ENCODE data around the gene KIF26A. TPM values are rescaled to one million over a fixed set of nuclear protein-coding genes. Genes with fewer than 3 reads are reported as not detected.

The KIF26A gene
- total and polyA plus RNA-seq, 8 donors, result 0.65 to 21.7 (median 1.5) TPM

DNA sequence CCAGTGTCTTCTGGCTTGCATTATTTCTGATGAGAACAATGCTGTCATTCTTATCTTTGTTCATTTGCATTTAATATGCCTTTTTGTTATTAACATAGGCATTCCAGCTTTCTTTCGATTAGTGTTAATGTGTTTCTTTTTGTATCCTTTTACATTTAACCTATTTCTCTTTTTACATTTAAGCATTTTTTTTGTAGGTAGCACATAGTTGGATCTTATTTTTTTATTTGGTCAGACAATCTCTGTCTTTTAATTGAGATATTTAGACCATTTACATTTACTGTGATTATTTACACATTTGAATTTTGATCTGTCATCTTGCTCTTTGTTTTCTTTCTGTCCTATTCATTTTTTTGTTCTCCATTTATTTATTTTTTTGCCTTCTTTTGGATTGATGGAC lies 14.5 kb upstream of the KIF26A start:
- Histone ChIP-seq H3K36me3 (no peaks in the 10 kb centered on the region), H3K27ac (no peak overlapping the region), H3K4me1 (no peaks in the 10 kb centered on the region), H3K27me3 (peaks cover 0 to 28% (median 0%) of the 10 kb centered on the region in 3 donors), H3K9me3 (peaks cover 0 to 32% (median 21%) of the 10 kb centered on the region in 4 donors), H3K4me3 (no peak overlapping the region)
- DNase-seq, result no peak
- intact Hi-C loops (cut with DNase I; ENCODE audit: low total_unique reads), result no loop called here
- 99 to 100% (median 100%) methylated on average over 1 of the region's 1 CpG for WGBS, 5 donors
- TF ChIP-seq, protein P1, sequence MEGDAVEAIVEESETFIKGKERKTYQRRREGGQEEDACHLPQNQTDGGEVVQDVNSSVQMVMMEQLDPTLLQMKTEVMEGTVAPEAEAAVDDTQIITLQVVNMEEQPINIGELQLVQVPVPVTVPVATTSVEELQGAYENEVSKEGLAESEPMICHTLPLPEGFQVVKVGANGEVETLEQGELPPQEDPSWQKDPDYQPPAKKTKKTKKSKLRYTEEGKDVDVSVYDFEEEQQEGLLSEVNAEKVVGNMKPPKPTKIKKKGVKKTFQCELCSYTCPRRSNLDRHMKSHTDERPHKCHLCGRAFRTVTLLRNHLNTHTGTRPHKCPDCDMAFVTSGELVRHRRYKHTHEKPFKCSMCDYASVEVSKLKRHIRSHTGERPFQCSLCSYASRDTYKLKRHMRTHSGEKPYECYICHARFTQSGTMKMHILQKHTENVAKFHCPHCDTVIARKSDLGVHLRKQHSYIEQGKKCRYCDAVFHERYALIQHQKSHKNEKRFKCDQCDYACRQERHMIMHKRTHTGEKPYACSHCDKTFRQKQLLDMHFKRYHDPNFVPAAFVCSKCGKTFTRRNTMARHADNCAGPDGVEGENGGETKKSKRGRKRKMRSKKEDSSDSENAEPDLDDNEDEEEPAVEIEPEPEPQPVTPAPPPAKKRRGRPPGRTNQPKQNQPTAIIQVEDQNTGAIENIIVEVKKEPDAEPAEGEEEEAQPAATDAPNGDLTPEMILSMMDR (IDR thresholded peaks at IDR 0.05), result no peak
- TF ChIP-seq POLR2AphosphoS5 (IDR thresholded peaks at IDR 0.05) (no peak), POLR2A (IDR thresholded peaks at IDR 0.05) (no peak), EP300 (IDR thresholded peaks at IDR 0.05) (no peak)

DNA sequence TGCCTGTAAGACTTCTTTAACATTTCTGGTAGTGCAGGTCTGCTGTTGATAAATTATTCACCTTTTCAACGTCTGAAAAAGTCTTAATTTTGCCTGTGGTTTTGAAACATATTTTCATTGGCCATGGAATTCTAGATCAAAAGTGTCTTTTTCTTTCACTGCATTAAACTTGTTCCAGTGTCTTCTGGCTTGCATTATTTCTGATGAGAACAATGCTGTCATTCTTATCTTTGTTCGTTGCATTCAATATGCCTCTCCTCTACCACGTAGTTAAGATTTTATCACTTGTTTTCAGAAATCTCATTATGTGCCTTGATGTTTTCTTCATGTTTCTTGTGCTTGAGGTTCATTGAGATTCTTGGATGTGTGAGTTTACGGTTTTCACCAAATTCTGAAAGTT lies 13.4 kb upstream of the KIF26A start:
- 78 to 84% (median 82%) methylated on average over 4 of the region's 4 CpGs for WGBS, 5 donors
- TF ChIP-seq, protein P1 (IDR thresholded peaks at IDR 0.05), result no peak
- TF ChIP-seq EP300 (IDR thresholded peaks at IDR 0.05) (no peak), POLR2AphosphoS5 (IDR thresholded peaks at IDR 0.05) (no peak), POLR2A (IDR thresholded peaks at IDR 0.05) (no peak)

DNA sequence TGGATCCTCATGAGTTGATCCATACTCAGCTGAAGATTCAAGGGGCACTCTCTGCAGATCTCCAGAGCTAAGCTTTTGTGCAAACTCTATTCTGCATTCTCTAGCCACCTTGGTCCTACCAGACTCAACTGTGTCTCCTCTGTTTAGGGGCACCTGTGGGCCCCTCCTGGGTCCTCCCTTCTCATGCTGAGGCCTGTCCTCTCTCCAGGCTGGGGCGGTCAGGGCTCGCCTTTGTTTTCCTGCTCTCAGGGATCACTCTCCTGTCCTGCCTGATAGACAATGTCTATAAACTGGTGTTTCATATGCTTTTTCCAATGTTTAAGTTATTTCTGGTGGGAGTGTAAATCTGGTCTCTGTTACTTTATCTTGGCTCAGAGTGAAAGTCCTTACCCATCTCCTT lies 11.6 kb upstream of the KIF26A start:
- H3K9me3 ChIP-seq, result peaks cover 5 to 53% (median 34%) of the 10 kb centered on the region in 4 donors
- H3K27me3 ChIP-seq, result peaks cover 0 to 19% (median 0%) of the 10 kb centered on the region in 3 donors
- H3K4me3 ChIP-seq, result no peak overlapping the region
- no peak for DNase-seq
- intact Hi-C loops (cut with DNase I; ENCODE audit: low total_unique reads), result no loop called here
- peaks cover 0 to 4% (median 0%) of the 10 kb centered on the region in 4 donors for H3K4me1 ChIP-seq
- no peak for TF ChIP-seq POLR2A (IDR thresholded peaks at IDR 0.05)
- TF ChIP-seq, protein P1 (IDR thresholded peaks at IDR 0.05), result no peak
- TF ChIP-seq EP300 (IDR thresholded peaks at IDR 0.05), result no peak
- TF ChIP-seq POLR2AphosphoS5 (IDR thresholded peaks at IDR 0.05), result no peak
- H3K27ac ChIP-seq, result no peak overlapping the region
- no peaks in the 10 kb centered on the region for H3K36me3 ChIP-seq
- WGBS, 5 donors, result 75 to 89% (median 88%) methylated on average over 2 of the region's 2 CpGs

More for the DNA sequence above, 13.4 kb upstream of the KIF26A start:
- intact Hi-C loops (cut with DNase I; ENCODE audit: low total_unique reads), result no loop called here
- Histone ChIP-seq H3K4me3 (no peak overlapping the region), H3K27me3 (peaks cover 0 to 16% (median 0%) of the 10 kb centered on the region in 3 donors), H3K4me1 (no peaks in the 10 kb centered on the region), H3K9me3 (peaks cover 5 to 43% (median 31%) of the 10 kb centered on the region in 4 donors), H3K36me3 (no peaks in the 10 kb centered on the region), H3K27ac (no peak overlapping the region)
- no peak for DNase-seq

DNA sequence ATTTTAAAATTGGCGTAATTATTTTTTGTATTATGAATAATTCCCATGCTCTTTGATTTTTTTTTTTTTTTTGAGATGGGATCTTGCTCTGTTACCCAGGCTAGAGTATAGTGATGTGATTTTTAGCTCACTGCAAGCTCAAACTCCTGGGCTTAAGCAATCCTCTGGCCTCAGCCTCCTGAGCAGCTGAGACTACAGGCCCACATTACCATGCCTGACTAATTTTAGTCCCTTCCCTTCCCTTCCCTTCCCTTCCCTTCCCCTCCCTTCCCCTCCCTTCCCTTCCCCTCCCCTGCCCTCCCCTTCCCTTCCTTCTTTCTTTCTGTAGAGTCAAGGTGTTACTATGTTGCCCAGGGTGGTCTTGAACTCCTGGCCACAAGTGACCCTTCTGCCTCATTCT lies 9.4 kb upstream of the KIF26A start:
- H3K36me3 ChIP-seq, result no peaks in the 10 kb centered on the region
- no peak for DNase-seq
- TF ChIP-seq, protein P1 (IDR thresholded peaks at IDR 0.05), result no peak
- no peak for TF ChIP-seq POLR2AphosphoS5 (IDR thresholded peaks at IDR 0.05)
- no peak for TF ChIP-seq EP300 (IDR thresholded peaks at IDR 0.05)
- TF ChIP-seq POLR2A (IDR thresholded peaks at IDR 0.05), result no peak
- peaks cover 0 to 36% (median 3%) of the 10 kb centered on the region in 3 donors for H3K27me3 ChIP-seq
- no peak overlapping the region for H3K4me3 ChIP-seq
- 90 to 100% (median 97%) methylated on average over 1 of the region's 1 CpG for WGBS, 5 donors
- intact Hi-C loops (cut with DNase I; ENCODE audit: low total_unique reads), result no loop called here
- H3K9me3 ChIP-seq, result peaks cover 5 to 46% (median 26%) of the 10 kb centered on the region in 4 donors
- peaks cover 0 to 4% (median 0%) of the 10 kb centered on the region in 4 donors for H3K4me1 ChIP-seq
- no peak overlapping the region for H3K27ac ChIP-seq

All from stomach (tissue), 9 donors.